ENCODE results near the gene SLC9A7. TPM values are rescaled to one million over a fixed set of nuclear protein-coding genes. Genes with fewer than 3 reads are reported as not detected.
"Not testable (repeated sequence)": the region's sequence is repeated elsewhere in the genome, so short reads cannot be mapped to it uniquely, and the experiment has no call there.

The SLC9A7 gene
- polyA plus RNA-seq, 1 donor = 9.2 TPM

DNA sequence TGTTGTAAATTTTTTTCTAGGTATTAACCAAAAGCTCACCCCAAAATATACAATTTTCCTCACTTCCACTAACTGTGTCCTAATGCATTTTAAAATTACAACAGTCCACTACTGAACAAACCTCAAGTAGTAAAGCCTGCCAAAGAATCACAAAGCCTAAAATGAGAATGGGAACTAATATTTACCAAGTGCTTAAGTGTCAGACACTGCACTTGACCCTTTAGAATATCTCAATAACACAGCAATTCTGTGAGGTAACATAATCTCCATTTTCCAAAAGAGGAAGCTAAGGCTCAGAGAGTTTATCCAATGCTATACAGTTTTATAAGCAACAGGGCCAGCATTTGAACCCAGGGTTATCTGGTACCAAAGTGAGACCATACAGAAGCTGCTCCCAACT is 4.9 kb downstream of the SLC9A7 start:
- DNase-seq = no peak

DNA sequence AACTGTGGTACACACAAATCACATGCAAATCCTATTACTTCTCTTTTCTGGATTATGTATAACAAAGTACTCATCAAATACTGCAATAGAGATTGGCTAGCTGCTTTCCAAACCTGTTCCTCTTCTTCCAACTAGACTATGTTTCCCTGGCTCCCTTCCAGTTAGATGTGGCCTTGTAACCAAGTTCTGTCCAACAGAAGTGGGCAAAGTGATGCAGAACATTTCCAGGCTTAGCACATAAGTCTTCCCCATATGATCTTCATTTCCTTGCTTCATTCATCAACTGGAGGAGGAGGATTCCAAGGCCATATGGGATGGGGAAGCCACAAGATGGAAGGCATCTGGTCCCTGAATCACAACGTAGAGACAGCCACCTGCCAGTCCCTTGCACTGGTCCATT is 8.0 kb downstream of the SLC9A7 start:
- DNase-seq = no peak

DNA sequence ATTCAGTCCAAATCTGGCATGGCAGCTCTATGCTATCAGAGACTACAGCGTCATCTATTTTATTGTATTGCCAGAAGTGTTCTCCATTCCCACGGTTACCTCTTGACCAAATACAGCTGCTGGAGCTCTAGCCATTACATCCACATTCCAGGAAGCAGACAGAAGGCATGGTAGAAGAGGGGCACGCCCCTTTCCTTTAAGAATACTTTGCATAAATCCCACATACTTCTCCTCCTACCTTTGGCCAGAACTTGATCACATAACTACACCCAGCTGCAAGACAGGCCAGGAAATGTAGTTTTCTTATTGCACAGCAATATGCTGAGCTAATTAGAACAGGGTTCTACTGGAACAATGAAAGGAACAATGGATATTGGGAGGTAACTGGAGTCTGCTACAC is 14.9 kb downstream of the SLC9A7 start:
- no peak for DNase-seq

DNA sequence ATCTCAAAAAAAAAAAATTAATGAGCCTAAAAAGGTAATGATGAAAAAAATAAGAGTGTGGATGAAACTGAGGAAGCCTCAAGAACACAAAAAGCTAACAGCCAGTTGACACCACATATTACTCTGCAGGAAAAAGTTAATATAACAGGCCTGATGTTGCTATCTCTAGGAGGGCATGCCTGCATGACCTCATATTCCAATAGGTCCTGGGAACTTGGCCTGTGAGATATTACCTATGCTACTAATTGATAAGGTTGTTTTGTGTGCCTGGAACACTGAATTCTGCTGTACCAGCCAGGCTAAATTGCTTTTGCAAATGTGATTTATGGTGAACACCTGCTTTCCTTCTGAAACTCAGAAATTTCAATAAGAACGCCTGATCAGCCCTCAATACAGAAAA is 15.9 kb downstream of the SLC9A7 start:
- no peak for DNase-seq

GRCh38 chrX:46739736-46740135 is 19.2 kb downstream of the SLC9A7 start:
- DNase-seq = no peak

DNA sequence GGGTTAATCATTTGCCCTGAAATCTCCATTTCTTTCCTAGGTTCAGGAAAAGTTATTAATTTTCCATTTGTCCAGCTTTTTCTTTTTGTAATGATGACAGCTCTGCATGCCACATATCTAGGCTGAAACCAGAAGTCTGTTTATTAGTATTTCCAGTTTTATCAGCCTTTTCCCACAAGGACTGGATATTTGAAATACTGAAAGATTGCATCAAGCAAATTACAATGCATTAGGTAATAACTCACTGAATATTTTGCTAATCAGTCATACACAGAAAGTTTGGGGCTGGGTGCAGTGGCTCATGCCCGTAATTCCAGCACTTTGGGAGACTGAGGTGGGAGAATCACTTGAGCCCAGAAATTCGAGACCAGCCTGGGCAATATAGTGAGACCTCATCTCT is 21.5 kb downstream of the SLC9A7 start:
- DNase-seq = no peak

DNA sequence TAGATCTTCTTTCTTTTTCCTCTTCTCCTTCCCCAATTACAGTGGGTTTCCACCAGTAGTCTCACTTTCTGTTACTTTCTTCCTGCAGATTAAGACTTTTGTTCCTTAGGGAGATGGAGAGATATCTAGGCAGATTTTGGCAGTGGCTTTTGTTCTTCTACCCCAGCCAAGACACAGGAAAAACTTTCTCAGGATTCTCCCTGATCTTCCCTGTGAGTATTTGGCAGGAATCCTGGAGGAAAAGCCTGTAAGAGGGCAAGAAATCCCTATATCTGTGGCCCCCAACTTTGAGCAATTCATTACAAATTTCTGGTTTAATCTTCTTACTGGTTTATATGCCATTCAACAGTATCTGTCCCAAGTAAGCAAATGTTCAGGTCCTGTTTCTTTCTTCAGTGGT is 21.9 kb downstream of the SLC9A7 start:
- no peak for DNase-seq

GRCh38 chrX:46735622-46736021 is 23.3 kb downstream of the SLC9A7 start:
- no peak for DNase-seq

GRCh38 chrX:46733226-46733625 is 25.7 kb downstream of the SLC9A7 start:
- DNase-seq = no peak

- no peak for DNase-seq
Measured at GRCh38 chrX:46730765-46731164, 28.2 kb downstream of the SLC9A7 start.

DNA sequence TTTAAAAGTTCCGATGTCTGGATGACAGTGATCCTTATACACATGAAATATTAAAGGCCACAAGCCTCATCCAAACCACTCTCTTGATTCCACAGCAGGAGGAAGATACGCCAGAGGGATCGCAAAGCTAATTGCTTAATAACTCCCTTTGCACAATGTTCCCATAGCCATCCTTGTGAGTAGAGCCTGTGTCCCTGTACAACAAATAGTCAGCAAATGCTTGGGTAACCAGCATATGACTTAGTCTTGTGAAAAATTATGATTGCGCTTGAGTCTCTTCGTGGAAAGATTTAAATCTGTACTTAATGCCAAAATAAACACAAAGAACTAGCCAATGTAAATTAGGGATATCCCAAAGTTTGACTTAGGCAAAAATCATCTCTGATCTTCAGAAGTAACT is 31.5 kb downstream of the SLC9A7 start:
- DNase-seq = no peak

DNA sequence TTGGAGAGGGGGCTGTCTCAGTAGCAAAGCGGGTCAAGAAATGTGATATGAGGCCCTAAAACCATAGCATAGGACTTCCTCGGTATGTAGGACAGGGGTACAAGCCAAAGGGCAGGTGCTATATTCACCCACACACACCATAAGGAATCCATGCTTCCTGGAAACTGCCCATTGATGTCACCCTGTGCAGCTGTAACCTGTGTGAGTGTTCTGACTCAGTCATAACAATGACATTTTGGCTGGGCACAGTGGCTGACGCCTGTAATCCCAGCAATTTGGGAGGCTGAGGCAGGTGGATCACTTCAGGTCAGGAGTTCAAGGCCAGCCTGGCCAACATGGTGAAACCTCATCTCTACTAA is 35.4 kb downstream of the SLC9A7 start:
- DNase-seq = not testable (repeated sequence)

DNA sequence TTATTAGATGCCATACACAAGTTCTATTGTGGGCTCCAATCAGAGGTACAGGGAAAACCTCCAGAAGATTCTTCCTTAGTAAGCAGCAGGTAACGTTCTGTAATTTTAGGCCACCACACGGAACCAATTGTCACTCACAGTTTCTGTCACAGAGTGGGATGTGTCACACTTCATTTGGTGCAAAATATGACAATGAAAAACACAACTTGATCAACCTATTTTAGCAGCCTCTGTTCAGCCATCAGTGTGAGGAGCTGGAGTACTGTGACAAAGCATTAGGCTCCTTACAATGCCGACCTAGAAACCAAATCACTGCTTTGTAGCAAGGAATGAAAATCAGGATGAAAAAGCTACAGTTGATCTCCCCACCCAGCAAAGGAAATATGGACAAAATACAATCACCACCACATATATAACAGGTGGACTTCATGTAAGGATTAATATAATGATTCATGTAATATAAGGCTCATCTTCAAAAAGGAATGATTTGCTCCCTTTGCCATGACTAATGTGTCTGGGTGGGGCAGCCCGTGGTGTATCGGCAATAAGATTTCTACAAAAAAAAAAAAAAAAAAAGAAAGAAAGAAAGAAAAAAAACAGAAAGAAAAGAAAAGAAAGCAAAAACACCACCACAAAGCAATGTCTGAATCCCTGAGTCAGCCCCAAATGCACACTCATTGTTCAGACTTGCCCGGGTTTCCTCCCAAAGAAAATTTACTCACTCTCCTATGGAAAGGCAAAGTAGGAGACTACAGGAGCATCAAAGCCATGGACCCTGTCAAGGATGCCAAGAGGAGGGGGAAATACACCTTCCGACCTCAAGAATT is 36.0 kb downstream of the SLC9A7 start:
- no peak for DNase-seq

DNA sequence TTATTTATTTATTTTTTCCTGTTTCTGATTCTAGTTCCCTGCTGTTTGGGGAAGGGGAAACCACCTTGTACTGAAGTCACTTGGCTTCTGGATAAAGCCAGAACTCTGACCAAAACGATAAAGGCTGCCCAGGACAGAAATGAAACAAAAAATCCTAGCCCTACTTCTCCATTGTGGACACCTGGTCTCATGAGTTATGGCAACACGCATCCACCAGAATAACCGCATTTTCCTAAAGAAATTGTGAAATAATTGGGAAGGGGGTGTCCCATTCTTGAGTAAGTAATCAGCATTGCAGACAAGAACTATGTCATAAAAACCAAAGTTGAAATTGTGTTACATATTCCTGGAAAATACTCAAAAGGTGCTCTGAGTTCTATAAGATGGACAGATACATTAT is 42.1 kb downstream of the SLC9A7 start:
- no peak for DNase-seq

DNA sequence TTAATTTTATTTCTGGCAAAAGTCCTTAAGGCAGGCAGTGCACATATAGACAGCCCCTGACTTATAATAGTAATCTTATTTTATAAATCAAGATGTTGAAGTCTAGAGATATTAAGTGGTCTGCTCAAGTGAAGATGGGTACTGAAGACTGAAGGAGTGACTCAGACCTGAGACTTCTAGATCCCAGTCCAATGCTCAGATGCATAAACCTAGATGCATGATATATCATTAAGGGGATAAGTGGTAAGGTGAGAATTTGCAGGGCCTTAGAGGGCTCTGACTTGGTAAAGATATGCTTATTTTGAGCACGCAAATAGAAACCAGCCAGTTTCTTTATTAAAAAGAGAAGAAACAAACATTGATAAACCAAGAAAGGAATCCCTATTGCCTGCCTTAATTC is 42.9 kb downstream of the SLC9A7 start:
- DNase-seq = no peak

DNA sequence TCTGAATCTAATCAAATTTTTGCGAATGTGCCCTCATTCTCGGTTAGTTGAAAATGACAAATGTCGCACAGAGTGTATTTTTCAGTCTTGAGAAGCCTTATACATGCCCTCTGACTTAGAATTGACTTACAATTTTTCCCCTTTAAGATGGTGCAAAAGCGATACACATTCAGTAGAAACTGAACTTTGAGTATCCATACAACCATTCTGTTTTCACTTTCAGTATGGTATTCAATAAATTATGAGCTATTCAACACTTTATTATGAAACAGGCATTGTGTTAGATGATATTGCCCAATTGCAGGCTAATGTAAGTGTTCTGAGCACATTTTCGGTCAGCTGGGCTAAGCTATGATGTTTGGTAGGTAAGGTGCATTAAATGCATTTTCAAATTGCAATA is 43.4 kb downstream of the SLC9A7 start:
- DNase-seq = no peak

DNA sequence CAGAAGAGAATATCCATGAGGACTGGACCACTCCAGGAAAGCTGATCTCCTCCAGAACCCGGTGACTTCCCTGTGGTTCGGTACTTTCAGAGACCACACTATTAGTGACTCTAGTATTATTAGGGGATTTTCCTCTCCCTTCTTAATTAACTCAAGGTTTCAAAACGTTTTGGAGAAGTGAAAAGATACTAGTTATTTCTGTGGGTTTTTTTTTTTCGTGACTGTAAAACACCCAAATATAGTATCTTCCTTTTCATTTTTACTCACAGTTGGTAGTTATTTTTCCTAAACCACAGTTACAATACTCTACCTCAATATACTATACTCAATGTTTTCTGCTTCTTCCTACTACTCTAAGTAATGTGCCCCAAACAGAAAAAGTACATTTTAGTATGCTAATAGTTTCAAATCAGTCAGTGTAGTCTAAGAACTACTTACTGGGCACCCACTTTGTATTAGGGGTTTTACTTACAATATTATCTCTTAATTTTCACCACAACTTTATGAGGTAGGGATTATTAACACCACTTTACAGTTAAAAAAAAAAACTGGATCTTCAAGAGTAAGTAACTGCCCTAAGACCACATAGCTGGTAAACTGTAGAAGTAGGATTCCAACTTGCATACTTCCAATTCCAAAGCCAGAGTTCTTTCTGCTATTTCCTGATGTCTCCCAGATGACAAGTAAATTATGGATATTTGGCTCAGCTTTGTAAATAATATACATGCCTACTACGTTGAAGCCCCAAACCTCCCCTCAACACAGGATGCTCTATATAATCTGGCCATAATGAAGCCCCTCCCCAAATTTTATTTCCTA is 45.0 kb downstream of the SLC9A7 start:
- DNase-seq = no peak

DNA sequence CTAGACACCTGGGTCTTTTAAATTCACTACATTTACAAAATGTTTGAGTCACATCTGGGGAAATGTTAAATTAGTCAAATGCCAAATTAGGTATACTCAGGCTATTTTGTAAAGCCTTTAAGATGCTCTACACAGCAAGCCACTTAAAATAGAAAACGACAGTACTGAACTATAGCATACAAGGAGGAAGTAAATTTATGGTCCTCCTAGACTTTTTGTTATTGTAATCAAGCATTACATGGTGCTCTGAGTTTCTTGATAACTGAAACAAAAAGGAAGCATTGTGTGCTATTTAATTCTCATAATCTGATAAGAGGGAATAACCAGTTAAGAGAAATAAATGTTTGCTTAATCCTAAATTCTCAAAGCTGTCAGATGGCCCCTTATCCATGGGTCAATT is 46.2 kb downstream of the SLC9A7 start:
- DNase-seq = no peak

GRCh38 chrX:46710927-46711623 is 47.8 kb downstream of the SLC9A7 start:
- no peak for DNase-seq

GRCh38 chrX:46710425-46710824 is 48.5 kb downstream of the SLC9A7 start:
- no peak for DNase-seq

- DNase-seq = no peak
Measured at GRCh38 chrX:46707274-46707965, 51.5 kb downstream of the SLC9A7 start.

DNA sequence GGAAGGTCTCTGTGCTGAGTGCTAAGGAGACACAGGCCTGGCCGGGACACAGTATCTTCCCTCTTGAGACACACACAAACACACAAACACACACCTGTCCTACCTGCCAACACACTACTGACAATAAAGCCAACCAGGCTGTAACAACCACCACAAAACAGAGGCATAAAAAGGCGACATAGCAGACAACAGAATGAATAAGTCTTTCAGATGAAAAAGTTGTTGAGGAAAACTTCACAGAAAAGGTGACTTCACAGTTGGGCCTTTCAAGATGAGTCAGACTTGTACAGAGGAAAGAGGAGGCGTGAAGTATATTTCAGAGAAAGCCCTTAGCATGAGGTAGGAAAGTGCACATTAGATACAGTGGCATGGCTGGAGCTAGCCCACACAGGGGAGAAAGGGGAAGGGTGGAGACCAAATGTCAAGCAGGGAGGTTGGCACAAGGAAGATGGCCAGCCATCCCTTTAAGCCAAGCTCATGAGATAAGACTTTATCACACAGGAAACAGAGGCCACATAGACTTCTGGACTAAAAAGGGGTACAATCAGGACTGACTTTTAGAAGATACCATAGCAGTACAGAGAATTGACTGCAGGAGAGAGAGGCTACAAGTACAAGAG is 54.0 kb downstream of the SLC9A7 start:
- no peak for DNase-seq

Measured in hindlimb muscle (tissue), 1 donor.